Femur (tissue), 1 donor: ENCODE measurements around the gene IL18RAP.

Experiments
- DNase-seq: peaks from one replicate; pipeline ENCODE4 v3.0.0-alpha.2; 2017

IL18RAP gene

GRCh38 chr2:102423368-102423767 is 408 bp downstream of the IL18RAP start:
- no peak for DNase-seq

GRCh38 chr2:102424754-102425153 is 1.8 kb downstream of the IL18RAP start:
- no peak for DNase-seq

GRCh38 chr2:102425441-102426132 is 2.6 kb downstream of the IL18RAP start:
- no peak for DNase-seq

GRCh38 chr2:102427249-102427648 is 4.3 kb downstream of the IL18RAP start:
- DNase-seq = no peak

GRCh38 chr2:102428573-102428972 is 5.6 kb downstream of the IL18RAP start:
- DNase-seq = no peak

GRCh38 chr2:102432386-102432785 is 9.4 kb downstream of the IL18RAP start:
- DNase-seq = no peak

GRCh38 chr2:102433973-102434654 is 11.2 kb downstream of the IL18RAP start:
- DNase-seq = no peak

GRCh38 chr2:102434655-102435381 is 11.9 kb downstream of the IL18RAP start:
- DNase-seq = no peak

- no peak for DNase-seq
These were observed 12.8 kb downstream of the IL18RAP start for GRCh38 chr2:102435741-102436140.

GRCh38 chr2:102436323-102436722 is 13.4 kb downstream of the IL18RAP start:
- DNase-seq = peak; percentile 49

- DNase-seq = no peak
These were observed 14.2 kb downstream of the IL18RAP start for GRCh38 chr2:102437122-102437521.

- DNase-seq = no peak
These were observed 15.2 kb downstream of the IL18RAP start for GRCh38 chr2:102438111-102438510.

GRCh38 chr2:102438578-102438977 is 15.6 kb downstream of the IL18RAP start:
- no peak for DNase-seq

GRCh38 chr2:102439065-102439695 is 16.2 kb downstream of the IL18RAP start:
- DNase-seq = no peak

- no peak for DNase-seq
These were observed 20.2 kb downstream of the IL18RAP start for GRCh38 chr2:102442967-102443828.

- DNase-seq = no peak
These were observed 21.3 kb downstream of the IL18RAP start for GRCh38 chr2:102444233-102444632.

GRCh38 chr2:102446936-102447335 is 24.0 kb downstream of the IL18RAP start:
- DNase-seq = no peak

- peak; percentile 43 for DNase-seq
These were observed 26.5 kb downstream of the IL18RAP start for GRCh38 chr2:102449370-102449974.

GRCh38 chr2:102451968-102452367 is 29.0 kb downstream of the IL18RAP start:
- DNase-seq = no peak

GRCh38 chr2:102453501-102453900 is 30.5 kb downstream of the IL18RAP start:
- no peak for DNase-seq

- no peak for DNase-seq
These were observed 32.2 kb downstream of the IL18RAP start for GRCh38 chr2:102455061-102455670.
